ENCODE data around the gene RHBDF2.

The RHBDF2 gene

GRCh38 chr17:76500747-76501017 is 541 bp downstream of the RHBDF2 start:
- no peak for DNase-seq (ENCODE audit: low read depth)

DNA sequence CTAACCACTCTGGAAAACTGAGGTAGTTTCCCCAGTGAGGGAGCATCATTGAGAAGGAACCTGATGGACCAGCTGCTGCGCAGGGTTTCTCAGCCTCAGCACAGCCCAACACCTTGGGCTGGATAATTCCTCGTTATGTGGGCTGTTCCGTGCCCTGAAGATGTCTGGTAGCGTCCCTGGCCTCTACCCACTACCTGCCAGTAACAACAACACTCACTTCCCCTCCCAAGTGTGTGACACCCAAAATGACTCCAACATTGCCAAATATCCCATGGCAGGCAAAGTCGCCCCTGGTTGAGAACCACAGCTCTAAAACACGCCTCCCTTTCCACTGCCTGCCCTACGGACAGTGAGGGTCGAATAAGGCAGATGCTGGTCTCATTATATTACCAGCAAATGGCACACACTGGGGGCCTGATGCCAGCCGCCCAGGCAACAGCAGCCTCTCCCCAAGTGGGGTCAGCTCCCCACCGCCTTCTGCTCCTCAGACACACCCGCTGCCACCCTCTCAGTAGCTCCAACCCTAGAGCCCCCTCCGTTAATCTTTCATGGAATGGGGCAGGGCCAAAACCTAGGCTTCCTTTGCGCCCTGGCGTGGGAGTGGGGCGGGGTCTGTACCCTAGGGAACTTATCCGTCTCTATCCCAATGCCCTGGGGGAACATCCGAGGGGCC is 1.0 kb downstream of the RHBDF2 start:
- DNase-seq (ENCODE audit: low read depth) = no peak

DNA sequence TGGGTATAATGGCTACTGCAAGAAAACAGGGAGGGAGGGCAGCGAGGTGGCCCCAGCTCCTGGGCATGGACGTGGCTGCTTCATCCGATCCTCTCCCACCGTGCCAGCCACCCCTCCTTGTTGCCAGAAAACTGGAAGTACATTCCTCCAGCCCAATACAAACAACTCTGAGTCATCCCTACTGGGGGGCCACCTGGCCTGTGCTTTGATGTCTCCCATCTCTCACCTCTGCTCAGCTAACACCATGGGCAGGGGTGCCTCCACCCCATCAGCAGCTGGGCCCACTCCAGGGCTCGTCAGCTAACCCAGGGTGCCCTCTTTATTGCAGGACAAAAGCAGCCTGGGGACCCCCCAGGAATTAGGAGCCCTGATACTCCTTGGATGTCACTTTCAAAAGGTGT is 2.0 kb downstream of the RHBDF2 start:
- DNase-seq (ENCODE audit: low read depth) = no peak

- DNase-seq (ENCODE audit: low read depth) = no peak
These were observed 2.4 kb downstream of the RHBDF2 start for GRCh38 chr17:76498876-76499251.

DNA sequence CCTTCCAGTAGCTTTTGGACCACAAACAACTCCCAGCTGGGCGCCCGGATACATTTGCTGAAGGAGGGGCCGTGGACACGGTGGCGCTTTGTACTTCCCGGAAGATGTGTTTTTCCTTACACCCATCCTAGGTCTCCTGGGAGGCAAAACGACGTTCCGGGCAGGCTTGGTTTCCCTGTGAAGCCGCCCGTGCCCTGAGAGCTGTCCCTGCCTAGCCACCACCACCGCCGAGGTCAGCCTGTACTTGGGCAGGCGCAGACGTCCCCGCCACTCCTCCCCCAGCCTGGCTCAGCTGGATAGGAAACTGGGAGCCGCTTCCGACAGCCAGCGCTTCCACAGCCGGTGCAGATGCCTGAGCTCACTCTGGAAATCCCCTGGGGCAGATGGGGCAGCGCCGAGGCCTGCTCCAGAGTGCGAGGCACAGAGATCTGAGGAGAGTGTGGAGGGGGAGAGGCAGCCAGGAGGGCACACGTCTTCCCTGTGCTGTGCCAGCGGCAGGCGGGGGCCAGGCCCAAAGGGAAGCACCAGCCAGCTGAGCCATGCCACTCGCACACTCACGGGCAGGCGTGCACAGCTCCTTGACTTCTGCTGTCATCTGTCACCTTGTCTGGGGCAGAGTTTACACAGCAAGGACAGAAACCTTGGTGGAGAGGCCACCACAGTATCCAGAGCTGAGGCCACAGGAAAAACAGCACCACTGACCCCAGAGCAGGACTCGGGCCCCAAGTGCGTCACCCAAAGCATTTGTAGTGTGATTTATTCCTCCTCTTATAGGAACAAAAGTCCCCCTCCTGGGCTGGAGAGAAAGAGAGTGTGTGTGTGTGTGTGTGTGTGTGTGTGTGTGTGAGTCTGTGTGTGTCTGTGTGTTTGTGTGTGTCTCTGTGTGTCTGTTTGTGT is 3.0 kb downstream of the RHBDF2 start:
- DNase-seq (ENCODE audit: low read depth) = peak; percentile 93

- DNase-seq (ENCODE audit: low read depth) = no peak
These were observed 3.6 kb downstream of the RHBDF2 start for GRCh38 chr17:76497699-76497978.

DNA sequence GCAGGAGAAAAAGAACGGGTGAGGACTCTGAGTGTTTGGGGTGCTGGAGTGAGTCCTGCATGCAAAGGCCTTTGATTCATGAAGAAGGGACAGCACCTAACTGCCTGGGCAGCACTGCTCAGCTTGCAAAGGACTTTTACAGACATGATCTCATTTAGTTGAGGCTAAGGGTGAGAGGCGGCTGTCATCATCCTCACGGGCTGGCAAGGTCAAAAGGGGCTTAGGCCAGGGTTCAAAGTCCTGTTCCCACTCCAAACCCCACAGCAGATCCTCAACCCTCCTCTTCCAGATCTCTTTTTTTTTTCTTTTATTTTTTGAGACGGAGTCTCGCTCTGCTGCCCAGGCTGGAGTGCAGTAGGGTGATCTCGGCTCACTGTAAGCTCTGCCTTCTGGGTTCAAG is 4.8 kb downstream of the RHBDF2 start:
- DNase-seq (ENCODE audit: low read depth) = no peak

GRCh38 chr17:76495663-76496400 is 5.4 kb downstream of the RHBDF2 start:
- DNase-seq (ENCODE audit: low read depth) = no peak

DNA sequence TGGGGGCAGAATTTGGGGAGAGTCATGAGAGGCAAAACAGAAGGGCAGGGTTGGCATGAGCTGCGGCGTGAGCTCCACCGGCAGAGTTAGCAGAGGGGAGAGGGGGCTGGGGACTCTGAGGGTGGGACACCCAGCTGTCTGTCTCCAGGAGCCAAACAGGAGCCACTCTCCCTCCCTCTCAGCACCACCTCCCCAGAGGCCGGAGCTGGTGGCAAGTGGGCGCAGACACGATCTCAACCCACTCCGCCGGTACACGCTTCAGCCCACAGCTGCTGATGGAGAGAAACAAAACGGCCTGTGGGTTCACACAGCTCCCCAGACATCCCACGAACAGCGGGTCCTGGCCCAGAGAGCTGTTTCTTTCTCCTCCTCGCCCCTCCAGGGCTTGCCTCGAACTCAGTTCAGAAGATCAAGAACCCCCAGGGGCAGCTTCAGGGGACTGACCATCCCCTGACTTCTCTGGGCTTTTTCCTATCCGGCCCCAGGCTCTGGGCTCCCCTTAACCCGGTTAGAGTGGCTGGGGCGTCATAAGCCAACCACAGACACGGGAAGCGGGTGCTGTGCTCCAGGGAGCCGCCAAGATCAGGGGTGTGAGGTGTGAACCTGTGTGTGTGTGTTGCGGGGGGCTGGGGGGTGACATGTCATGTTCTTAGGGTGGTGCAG is 7.6 kb downstream of the RHBDF2 start:
- no peak for DNase-seq (ENCODE audit: low read depth)

DNA sequence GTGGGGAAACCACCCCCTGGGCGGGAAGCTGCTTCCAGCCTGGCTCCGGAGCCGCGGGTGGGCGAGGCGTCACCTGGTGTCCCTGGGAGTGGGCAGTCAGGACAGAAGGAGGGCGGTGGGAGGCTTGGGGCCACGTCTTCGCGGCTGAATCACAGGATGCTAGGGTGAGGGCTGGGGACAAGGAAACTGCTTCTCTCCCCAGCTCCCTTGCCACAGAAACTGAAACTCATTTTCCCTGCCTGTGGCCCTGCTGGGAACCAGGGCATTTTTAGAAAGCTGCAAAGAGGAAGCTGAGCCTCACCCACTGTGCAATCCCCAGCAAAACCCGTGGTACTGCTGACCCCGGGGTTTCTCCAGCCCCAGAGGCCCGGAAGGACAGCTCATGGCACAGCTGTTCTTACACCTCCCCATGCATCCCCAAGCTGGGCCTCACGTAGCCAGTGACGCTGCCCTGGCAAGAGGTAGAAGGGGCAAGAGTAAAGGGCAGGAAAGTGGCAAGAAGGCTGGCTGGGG is 8.2 kb downstream of the RHBDF2 start:
- peak; percentile 90 for DNase-seq (ENCODE audit: low read depth)

GRCh38 chr17:76492123-76492988 is 8.9 kb downstream of the RHBDF2 start:
- DNase-seq (ENCODE audit: low read depth) = no peak

- no peak for DNase-seq (ENCODE audit: low read depth)
These were observed 9.7 kb downstream of the RHBDF2 start for GRCh38 chr17:76491271-76492122.

DNA sequence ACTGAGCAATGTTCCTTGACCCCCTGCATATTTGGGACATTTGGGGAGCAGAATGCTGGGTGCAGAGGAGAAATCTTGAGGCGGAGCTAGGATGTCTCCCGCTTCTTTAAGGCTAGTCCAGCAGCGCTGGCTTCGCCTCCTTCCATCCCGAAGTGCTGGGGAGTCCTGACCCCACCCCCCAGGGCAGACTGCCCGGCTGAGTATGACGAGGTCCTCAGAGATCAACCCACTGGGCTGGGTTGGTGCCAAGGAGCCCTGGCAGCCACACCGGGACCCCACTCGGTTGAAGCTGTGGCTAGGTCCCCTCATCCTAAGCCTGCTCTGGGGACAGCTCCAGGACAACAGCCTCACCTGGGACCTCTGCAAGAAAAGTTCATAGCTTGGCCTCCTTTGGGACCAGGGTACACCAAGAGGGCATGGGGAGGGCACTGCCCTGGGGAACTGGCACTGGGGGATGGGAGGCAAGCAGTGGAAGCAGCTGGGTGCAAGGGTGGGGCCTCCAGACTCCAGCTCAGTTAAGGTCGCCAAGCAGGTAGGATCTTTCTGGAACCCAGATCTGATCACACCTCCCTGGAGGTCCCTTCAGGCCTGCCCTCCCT is 11.0 kb downstream of the RHBDF2 start:
- no peak for DNase-seq (ENCODE audit: low read depth)

DNA sequence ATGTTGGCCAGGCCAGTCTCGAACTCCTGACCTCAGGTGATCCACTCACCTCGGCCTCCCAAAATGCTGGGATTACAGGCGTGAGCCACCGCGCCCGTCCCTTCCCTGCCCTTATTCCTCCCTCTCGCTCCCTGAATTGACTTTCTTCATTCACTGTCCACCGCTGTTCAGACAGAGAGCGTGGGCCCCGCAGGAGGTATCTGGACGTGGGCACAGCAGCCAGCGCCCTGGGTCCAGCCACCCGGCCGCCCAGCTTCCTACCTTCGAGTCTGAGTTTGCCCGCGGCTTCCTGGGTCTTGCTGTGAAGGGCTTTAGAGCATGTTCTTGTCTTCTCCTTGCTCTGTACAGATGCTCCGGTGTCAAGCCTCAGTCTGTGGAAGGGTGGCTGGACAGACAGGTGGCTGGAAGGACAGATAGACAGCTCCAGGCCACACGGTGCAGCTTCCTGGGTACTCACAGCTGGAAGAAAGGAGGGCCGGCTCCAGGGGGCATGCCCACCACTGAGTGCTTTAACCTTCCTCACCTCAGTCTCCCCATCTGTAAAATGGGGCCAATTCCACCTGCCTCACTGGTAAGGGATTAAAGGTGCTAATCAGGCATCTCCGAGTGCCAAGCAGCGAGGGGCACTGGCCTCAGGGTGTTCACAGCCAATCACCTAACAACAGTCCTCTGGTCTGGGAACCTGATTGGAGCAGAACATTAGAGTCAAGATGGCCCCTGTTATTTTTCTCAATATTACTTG is 13.6 kb downstream of the RHBDF2 start:
- DNase-seq (ENCODE audit: low read depth) = no peak

- no peak for DNase-seq (ENCODE audit: low read depth)
These were observed 15.7 kb downstream of the RHBDF2 start for GRCh38 chr17:76485569-76485968.

DNA sequence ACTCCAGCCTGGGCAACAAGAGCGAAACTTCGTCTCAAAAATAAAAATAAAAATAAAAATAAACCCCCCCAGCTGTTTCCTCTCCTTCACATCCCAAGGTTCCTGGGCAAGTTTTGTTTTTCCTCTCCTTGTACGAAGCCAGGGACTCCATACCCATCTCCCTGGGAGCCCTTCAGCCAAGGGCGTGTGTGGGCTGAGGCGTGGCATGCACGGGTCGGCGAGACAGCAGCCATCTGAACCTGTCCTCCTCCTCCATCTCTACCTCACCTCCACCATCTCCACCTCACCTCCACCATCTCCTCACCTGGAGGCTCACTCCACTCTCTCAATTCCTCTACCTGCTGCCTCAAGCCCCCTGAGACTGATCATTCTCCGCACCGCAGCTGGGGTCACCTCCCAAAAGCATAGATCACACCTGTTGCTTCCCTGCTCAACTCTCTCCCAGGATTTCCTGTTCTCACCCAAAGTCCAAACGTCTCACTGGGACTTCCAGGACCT is 16.9 kb downstream of the RHBDF2 start:
- DNase-seq (ENCODE audit: low read depth) = no peak

DNA sequence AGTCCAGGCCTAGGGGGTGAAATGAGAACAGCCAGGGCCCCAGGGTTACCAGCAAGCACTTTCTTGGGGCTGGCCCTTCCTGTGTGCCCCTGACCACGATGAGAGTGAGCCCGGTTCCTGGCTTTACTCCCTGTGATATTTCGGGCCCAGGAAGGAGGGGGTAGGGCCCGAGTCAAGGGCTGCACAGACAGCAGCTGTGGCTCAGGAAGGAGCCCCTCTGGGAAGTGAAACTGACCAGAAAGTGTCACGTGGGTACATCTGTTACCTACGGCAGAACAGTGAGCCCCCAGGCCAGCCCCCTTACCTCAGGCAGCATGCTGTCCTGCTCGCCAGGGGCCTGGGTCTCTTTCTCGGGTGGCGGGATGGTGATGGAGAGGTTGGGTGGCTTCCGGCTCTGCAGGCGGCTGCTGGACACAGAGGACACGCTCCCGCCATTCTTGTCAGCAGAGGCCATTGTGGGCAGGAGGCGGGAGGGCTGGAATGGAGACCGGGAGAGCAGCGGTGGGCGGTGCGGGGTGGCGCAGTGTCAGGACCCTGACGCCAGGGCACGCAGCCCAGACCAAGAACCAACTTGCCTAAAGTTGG is 20.1 kb downstream of the RHBDF2 start:
- DNase-seq (ENCODE audit: low read depth) = no peak

DNA sequence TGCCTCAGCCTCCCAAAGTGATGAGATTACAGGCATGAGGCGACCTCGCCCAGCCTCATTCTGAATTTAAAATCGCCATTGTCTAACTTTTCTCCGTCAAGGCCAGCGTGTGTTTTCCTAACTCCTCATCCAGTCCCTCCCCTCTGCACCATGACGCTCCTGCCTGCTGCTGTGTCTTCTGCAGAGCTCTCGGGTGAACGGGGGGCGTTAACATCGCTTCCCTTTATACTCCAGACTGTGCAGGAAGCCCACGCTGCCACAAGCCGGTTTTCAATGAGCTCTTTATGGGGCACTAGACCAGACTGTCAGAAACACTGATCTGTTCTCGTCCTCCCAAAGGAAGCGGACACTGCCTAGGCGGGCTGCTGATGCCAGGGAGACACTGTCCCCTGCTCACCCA is 20.6 kb downstream of the RHBDF2 start:
- DNase-seq (ENCODE audit: low read depth) = no peak

- DNase-seq (ENCODE audit: low read depth) = no peak
These were observed 21.6 kb downstream of the RHBDF2 start for GRCh38 chr17:76479515-76480060.
